HepG2 (cell line): ENCODE measurements around the gene WDR59. TPM values are rescaled to one million over a fixed set of nuclear protein-coding genes. Genes with fewer than 3 reads are reported as not detected.

ENCODE experiments used
- ATAC-seq: fragments of 200-7000 bp; cut with Tn5 transposase; 3 replicates; pipeline ENCODE4 v1.9.1; 2020; ENCODE audit warnings: mild to moderate bottlenecking, moderate library complexity
- BruUV-seq: library from RNA; stranded (reverse); fragments of 400-500 nt; replicated peaks from 2 replicates; lab custom pipeline; 2021; lab: Mats Ljungman, UMichigan
- CTCF ChIA-PET: fragments of 300-600 bp; formaldehyde crosslinking; extraction: SDS; loops from one replicate; lab custom pipeline; 2021; ENCODE audit warnings: low total read pairs, inconsistent platforms, low intra/inter-chr PET ratio; lab: Yijun Ruan, JAX
- POLR2A ChIA-PET: fragments of 350-600 bp; sonication (Branson Sonifier 250); formaldehyde crosslinking; loops from one replicate; lab custom pipeline; 2020; ENCODE audit warnings: antibody characterized with exemption, inconsistent platforms; lab: Yijun Ruan, JAX
- DNase-seq: peaks from one replicate; pipeline ENCODE4 v3.0.0-alpha.2; 2015; ENCODE audit warnings: low spot score
- FAIRE-seq: peaks from 3 replicates; lab custom pipeline; 2011; peaks lifted over from hg19 to GRCh38; lab: Jason Lieb, UNC
- H2AFZ ChIP-seq: one replicate; pipeline ENCODE4 v1.6.1; 2011; ENCODE audit warnings: low read length, inconsistent platforms
- H3K27ac ChIP-seq: fragments of 300-600 bp; 3 replicates; pipeline ENCODE4 v1.8.0; 2011; ENCODE audit warnings: mixed run types, mild to moderate bottlenecking, mixed read lengths, low read length, inconsistent platforms; ENCODE audit not compliant: insufficient read depth; ENCODE audit errors: extremely low read length
- H3K27me3 ChIP-seq, 2 experiments: fragments of 200-600 bp in 1 of 2; 2 replicates in 1 of 2; 3 replicates in 1 of 2; pipeline versions ENCODE4 v1.6.0 to v1.8.0; 2011; ENCODE audit warnings: low read length in 2 of 2, mild to moderate bottlenecking in 2 of 2, moderate library complexity in 2 of 2, inconsistent platforms in 1 of 2; ENCODE audit not compliant: insufficient read depth in 2 of 2, control insufficient read depth in 1 of 2
- H3K36me3 ChIP-seq, 2 experiments: fragments of 200-600 bp in 1 of 2; replicated peaks in 1 of 2; 2 replicates in 1 of 2; 3 replicates in 1 of 2; pipeline versions ENCODE4 v1.5.1 to v1.8.0; 2011; ENCODE audit warnings: low read length in 2 of 2, inconsistent platforms in 1 of 2; ENCODE audit not compliant: insufficient read depth in 2 of 2, control insufficient read depth in 1 of 2
- H3K4me1 ChIP-seq: 2 replicates; pipeline ENCODE4 v1.5.1; 2012; ENCODE audit warnings: low read length, inconsistent platforms; ENCODE audit not compliant: insufficient read depth
- H3K4me2 ChIP-seq: 2 replicates; pipeline ENCODE4 v1.6.0; 2011; ENCODE audit warnings: low read depth, low read length, inconsistent platforms
- H3K4me3 ChIP-seq, 3 experiments: fragments of 200-600 bp in 1 of 3; sonication (generic), shearing (Covaris generic) in 1 of 3; replicated peaks in 1 of 3; 2 replicates each; pipeline ENCODE4 v1.5.1; 2011 to 2016; ENCODE audit warnings: low read length in 3 of 3, inconsistent platforms in 2 of 3, low read depth in 2 of 3, mild to moderate bottlenecking in 2 of 3, control low read depth in 1 of 3, mixed read lengths in 1 of 3; ENCODE audit not compliant: insufficient read depth in 1 of 3
- H3K79me2 ChIP-seq: one replicate; pipeline ENCODE4 v1.6.1; 2011; ENCODE audit warnings: low read length, inconsistent platforms; ENCODE audit not compliant: insufficient read depth
- H3K9ac ChIP-seq: 2 replicates; pipeline ENCODE4 v1.6.0; 2011; ENCODE audit warnings: mild to moderate bottlenecking, low read depth, low read length, inconsistent platforms; ENCODE audit not compliant: insufficient read depth
- H3K9me3 ChIP-seq: 2 replicates; pipeline ENCODE4 v1.5.1; 2012; ENCODE audit warnings: mild to moderate bottlenecking, low read length
- H4K20me1 ChIP-seq: 2 replicates; pipeline ENCODE4 v1.6.0; 2011; ENCODE audit warnings: inconsistent platforms, mild to moderate bottlenecking, low read length, moderate library complexity; ENCODE audit not compliant: insufficient read depth
- ADNP ChIP-seq: sonication (generic); formaldehyde crosslinking; IDR thresholded peaks from 2 replicates; pipeline ENCODE4 v1.4.0; 2020; ENCODE audit warnings: missing genetic modification reagents
- FOXA1 ChIP-seq, 2 experiments: fragments of 450-650 bp in 1 of 2; sonication (generic) in 1 of 2; formaldehyde crosslinking in 1 of 2; IDR thresholded peaks; 2 replicates each; pipeline versions ENCODE4 v1.4.0 to v1.6.1; 2016 to 2020; ENCODE audit warnings: missing genetic modification reagents in 1 of 2
- SIX4 ChIP-seq: sonication (generic); formaldehyde crosslinking; IDR thresholded peaks from 2 replicates; pipeline ENCODE4 v1.4.0; 2020; ENCODE audit warnings: missing genetic modification reagents
- ZNF121 ChIP-seq: sonication (generic); formaldehyde crosslinking; IDR thresholded peaks from 2 replicates; pipeline ENCODE4 v1.5.0; 2020; ENCODE audit warnings: mild to moderate bottlenecking, missing genetic modification reagents
- ZNF770 ChIP-seq: sonication (generic); formaldehyde crosslinking; IDR thresholded peaks from 2 replicates; pipeline ENCODE4 v1.5.0; 2020; ENCODE audit warnings: mild to moderate bottlenecking, missing genetic modification reagents
- in situ Hi-C: cut with HindIII; loops from 2 replicates; pipeline ENCODE4 v1.10.0; 2017; ENCODE audit warnings: low pct_unique_long_range_greater_than_20kb; ENCODE audit not compliant: extremely low pct_ligation_motif_present
- intact Hi-C: fragments of 100-400 bp; cut with micrococcal nuclease; formaldehyde crosslinking; loops from one replicate; pipeline ENCODE4 v1.10.0; 2022; ENCODE audit not compliant: unreplicated experiment
- polyA plus RNA-seq, 8 experiments: library from polyadenylated mRNA; depleted of rRNA in 3 of 8; stranded (reverse) in 7 of 8; unstranded in 1 of 8; fragments of >200 nt; fragmentation: Illumina TruSeq in 4 of 8; extraction: Trizol in 4 of 8; gene quantifications; 2 replicates each; pipeline versions ENCODE4 v1.2.1 to v1.2.3, GENCODE V29; 2011 to 2016; ENCODE audit warnings: low read depth in 4 of 8, missing spikeins in 1 of 8, mixed read lengths in 1 of 8; ENCODE audit not compliant: insufficient read depth in 1 of 8
- total RNA-seq, 5 experiments: library from RNA; depleted of rRNA; stranded (reverse); fragments of >200 nt; fragmentation: Illumina TruSeq; extraction: Trizol; gene quantifications; 2 replicates each; pipeline ENCODE4 v1.2.3, GENCODE V29; 2016; ENCODE audit warnings: low read depth in 1 of 5

The WDR59 gene
- total and polyA plus RNA-seq, 2 of the 13 experiments (the other 11 are each of a cell fraction or from before 2014, with no cell fraction given): 65.2 to 306 TPM

- no peak overlapping the region for H3K9ac ChIP-seq
- intact Hi-C loops (no loop called here), in situ Hi-C loops (no loop called here)
- BruUV-seq: no TSS peak
- H3K79me2 ChIP-seq: peaks cover 96% of the 10 kb centered on the region
- no peaks in the 10 kb centered on the region for H3K27me3 ChIP-seq
- H3K9me3 ChIP-seq: peaks cover 9% of the 10 kb centered on the region; the same call in 1 of the 2 replicates
- H4K20me1 ChIP-seq: peaks cover 5% of the 10 kb centered on the region; the same call in 1 of the 2 replicates
- no peak for FAIRE-seq
- peaks cover 28% of the 10 kb centered on the region for H3K4me1 ChIP-seq
- H3K4me2 ChIP-seq: no peak overlapping the region
- DNase-seq: no peak
- H3K4me3 ChIP-seq: no peak overlapping the region
- TF ChIP-seq ZNF121 (CRISPR knock-in tag) (peak; percentile 67), ADNP (no peak), ZNF770 (CRISPR knock-in tag) (peak; percentile 55; the same call in 1 of the 2 replicates)
- TF ChIP-seq, all 625 proteins: peak for 2
- H3K36me3 ChIP-seq: peaks cover 3 to 7% of the 10 kb centered on the region in 2 experiments; a peak in 2 of 5 replicates
- H2AFZ ChIP-seq: no peak overlapping the region
- ChIA-PET POLR2A (no interaction called here), CTCF (no interaction called here)
- ATAC-seq: no peak
- no peak overlapping the region for H3K27ac ChIP-seq
Measured at GRCh38 chr16:75032655-75033054, 47.7 kb upstream of the WDR59 start.

GRCh38 chr16:75029854-75030253, 44.9 kb upstream of the WDR59 start:
- H3K4me2 ChIP-seq: no peak overlapping the region
- no TSS peak for BruUV-seq
- peak; percentile 13 for DNase-seq
- no peaks in the 10 kb centered on the region for H3K9me3 ChIP-seq
- peaks cover 93% of the 10 kb centered on the region for H3K79me2 ChIP-seq
- in situ Hi-C loops (no loop called here), intact Hi-C loops (no loop called here)
- no peak for FAIRE-seq
- no peaks in the 10 kb centered on the region; a peak in 1 of 5 replicates for H3K36me3 ChIP-seq
- no peak overlapping the region for H2AFZ ChIP-seq
- no peak overlapping the region for H3K9ac ChIP-seq
- peaks cover 10% of the 10 kb centered on the region; the same call in 1 of the 2 replicates for H4K20me1 ChIP-seq
- ATAC-seq: no peak
- H3K4me1 ChIP-seq: peaks cover 43% of the 10 kb centered on the region
- no peak overlapping the region for H3K27ac ChIP-seq
- no peak overlapping the region for H3K4me3 ChIP-seq
- TF ChIP-seq FOXA1 (IDR thresholded peaks at IDR 0.05) (peak; percentile 6; the same call in 1 of the 2 replicates), FOXA1 (CRISPR knock-in tag; IDR thresholded peaks at IDR 0.05) (no peak), SIX4 (no peak)
- ChIA-PET POLR2A (no interaction called here), CTCF (no interaction called here)
- H3K27me3 ChIP-seq: no peaks in the 10 kb centered on the region
